Glomerular visceral epithelial cell (primary cell): ENCODE measurements around the gene PIN4.
"Not testable (repeated sequence)": the region's sequence is repeated elsewhere in the genome, so short reads cannot be mapped to it uniquely, and the experiment has no call there.

ENCODE experiments used
- DNase-seq: peaks from one replicate; pipeline ENCODE4 v3.0.0-alpha.2; 2016; ENCODE audit errors: extremely low spot score

Gene PIN4

DNA sequence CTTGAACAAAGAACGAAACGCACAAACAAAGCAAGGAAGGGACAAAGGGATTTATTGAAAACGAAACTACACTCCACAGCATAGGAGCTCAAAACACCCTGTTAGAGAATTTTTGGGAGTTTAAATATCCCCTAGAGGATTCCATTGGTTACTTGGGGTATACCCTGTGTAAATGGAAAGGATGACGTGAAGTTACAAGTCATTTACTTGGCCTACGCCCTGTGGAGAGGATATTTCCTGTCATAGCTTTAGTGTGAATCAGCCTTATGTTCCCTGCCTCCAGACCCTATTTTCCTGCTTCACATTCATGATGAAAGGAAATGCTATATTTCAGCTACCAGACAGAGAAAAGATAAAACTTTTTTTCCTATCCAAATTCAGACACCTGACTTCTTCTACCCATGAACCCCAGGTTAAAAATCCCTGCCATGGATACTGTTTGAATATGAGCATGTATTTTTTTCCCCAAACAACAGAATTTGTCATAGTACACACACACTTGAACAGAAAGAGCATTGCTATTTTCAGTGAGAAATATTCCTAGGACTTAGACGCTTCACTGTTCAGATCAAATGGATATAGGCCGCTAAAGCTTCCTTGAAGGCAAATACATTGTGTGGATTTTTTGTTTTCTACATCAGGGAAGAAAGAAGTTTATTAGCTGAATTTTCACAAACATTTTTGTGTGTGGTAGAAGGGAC lies 20.4 kb downstream of the PIN4 start:
- peak; percentile 33 for DNase-seq

- DNase-seq, result no peak
These were observed 21.3 kb downstream of the PIN4 start for GRCh38 chrX:72202792-72203401.

DNA sequence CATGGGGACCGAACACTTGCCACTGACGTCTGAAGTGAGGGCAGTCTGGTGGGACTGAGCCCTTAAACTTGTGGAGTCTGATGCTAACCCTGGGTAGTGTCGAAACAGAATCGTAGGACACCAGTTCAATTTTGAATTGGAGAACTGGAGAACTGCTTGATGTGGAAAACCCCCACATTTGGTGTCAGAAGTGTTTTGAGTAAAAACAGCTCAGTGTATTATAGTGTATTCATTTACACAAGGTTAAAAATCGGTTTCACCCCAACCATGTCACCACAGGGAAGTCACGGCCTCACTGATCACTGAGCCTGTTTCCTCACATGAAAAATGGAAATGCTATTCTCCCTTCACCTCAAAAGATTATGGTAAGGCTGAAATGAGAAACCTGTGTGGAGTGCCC lies 21.9 kb downstream of the PIN4 start:
- no peak for DNase-seq

- DNase-seq, result no peak
These were observed 24.1 kb downstream of the PIN4 start for GRCh38 chrX:72205706-72206105.

- DNase-seq, result no peak
These were observed 25.8 kb downstream of the PIN4 start for GRCh38 chrX:72207366-72207765.

DNA sequence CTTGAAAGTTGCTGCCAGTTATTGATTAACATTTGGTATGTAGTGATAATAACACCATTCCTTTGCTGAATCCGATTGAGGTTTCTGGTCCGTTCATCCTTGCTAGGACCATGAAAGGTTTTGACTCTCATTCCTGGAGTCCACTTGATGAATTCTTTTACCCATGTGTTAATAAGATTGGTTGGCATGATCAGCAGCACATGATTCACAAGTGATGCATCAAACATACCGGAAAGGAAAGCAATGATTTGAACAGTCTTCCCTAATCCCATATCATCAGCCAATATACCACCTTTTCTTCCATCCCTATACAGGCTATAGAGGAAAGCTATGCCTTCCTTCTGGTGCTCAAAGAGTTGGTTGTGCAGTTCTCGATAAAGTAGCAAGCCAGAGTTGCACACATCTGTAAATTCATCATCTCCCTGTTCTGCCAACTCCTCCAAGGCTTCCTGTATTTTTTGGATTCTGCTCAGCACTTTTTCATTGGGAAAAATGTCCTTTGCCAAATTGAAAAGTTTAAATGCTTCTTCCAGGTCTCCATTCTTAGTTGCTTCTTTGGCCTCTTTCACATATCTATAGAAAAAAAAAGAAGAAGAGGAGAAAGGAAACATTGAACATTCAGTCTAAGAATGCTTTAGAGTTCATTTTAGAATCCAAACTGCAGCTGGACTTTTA lies 26.7 kb downstream of the PIN4 start:
- DNase-seq, result peak; percentile 4

GRCh38 chrX:72216973-72217372 lies 35.4 kb downstream of the PIN4 start:
- DNase-seq, result no peak

DNA sequence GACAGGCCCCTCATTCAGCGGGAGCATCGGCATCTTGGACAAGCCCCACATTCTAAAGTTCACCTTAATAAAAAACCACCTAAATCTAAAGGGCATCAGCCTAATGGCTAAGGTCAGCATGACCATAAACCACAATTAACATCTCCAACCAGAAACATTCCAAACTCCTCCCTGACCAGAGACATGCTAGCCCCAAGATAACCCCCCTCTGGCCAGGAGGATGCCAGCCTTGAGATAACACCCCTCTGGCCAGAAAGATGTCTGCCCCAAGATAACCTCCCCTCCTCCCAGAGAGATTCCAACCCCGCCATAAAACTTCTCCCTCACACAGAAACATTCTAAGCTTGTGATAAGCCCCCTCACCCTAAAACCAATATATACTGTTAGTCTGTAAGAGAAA lies 38.8 kb downstream of the PIN4 start:
- not testable (repeated sequence) for DNase-seq

- DNase-seq, result no peak
These were observed 48.7 kb downstream of the PIN4 start for GRCh38 chrX:72230290-72230689.

GRCh38 chrX:72236841-72237240 lies 55.3 kb downstream of the PIN4 start:
- DNase-seq, result no peak

- DNase-seq, result no peak
These were observed 56.6 kb downstream of the PIN4 start for GRCh38 chrX:72238183-72238582.

DNA sequence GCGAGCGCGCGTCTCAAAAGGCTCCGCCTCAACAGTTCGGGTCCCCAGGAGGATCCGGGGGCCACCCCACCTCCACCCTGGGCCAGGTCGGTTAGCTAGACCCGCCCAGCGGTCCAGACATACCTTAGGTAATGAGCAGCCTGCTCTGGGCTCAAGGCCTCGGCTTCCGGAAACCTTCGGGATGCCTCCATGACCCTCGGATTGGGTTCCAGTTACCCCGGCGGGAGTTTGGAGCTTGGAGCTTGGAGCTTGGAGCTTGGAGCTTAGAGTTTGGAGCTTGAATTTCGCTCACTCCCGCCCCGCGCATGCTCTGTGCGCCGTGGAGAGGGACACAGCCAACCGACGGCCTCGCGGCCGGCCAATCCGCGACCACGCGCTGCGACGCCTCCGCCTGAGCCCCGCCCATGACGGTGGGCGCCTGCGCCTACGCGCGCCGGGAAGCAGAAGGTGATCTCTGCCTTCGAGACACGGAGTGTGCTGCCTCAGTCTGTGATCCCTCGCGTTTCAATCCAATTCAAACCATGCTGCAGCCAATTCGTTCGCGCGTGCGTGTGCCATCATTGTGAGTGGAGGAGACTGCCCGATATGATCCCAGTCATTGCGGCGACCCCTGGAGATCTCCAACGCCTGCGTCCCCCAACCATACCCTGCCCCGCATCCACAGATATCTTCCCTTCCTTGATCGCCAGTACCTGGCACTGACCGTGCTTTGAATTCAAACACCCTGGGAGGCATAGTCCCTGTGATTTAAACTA lies 57.3 kb downstream of the PIN4 start, which contains the start of gene ERCC6L:
TSS of gene ERCC6L (minus strand) at position 307 of the 755 bp plus-strand sequence. CDS start at position 191, 116 bp downstream.
- peak; percentile 89 for DNase-seq

- DNase-seq, result no peak
These were observed 59.4 kb downstream of the PIN4 start for GRCh38 chrX:72240976-72241375.

GRCh38 chrX:72243472-72243871 lies 61.9 kb downstream of the PIN4 start:
- DNase-seq, result no peak

DNA sequence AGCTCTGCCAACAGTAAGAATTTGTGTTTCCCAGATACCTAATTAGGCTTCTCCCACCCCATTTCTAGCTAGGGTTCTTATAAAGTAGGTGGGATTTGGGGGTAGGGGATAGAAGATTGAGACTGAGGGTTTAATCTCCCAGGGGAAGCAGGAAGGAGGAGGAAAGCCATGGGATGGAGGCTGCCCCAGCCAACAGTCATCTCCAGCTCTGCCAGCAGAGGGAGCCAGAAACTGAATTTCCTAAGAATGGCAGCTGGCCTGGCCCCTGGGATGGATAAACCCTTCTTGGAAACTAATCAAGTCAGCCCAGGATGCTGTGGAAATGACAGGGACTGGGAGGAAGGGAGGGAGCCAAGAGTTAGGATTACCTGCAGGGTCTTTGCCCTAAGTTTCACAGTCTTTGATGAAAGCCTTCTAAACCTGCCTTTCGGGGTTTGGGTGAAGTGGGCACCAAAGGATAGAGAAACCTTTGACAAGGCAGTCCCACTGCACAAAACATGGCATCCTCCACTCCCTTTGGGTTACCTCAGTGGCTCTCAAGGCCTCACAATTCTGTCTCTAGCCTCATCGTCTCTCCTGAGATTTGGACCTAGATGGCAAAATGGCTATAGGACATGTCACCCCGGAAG lies 64.0 kb downstream of the PIN4 start:
- DNase-seq, result peak; percentile 62

DNA sequence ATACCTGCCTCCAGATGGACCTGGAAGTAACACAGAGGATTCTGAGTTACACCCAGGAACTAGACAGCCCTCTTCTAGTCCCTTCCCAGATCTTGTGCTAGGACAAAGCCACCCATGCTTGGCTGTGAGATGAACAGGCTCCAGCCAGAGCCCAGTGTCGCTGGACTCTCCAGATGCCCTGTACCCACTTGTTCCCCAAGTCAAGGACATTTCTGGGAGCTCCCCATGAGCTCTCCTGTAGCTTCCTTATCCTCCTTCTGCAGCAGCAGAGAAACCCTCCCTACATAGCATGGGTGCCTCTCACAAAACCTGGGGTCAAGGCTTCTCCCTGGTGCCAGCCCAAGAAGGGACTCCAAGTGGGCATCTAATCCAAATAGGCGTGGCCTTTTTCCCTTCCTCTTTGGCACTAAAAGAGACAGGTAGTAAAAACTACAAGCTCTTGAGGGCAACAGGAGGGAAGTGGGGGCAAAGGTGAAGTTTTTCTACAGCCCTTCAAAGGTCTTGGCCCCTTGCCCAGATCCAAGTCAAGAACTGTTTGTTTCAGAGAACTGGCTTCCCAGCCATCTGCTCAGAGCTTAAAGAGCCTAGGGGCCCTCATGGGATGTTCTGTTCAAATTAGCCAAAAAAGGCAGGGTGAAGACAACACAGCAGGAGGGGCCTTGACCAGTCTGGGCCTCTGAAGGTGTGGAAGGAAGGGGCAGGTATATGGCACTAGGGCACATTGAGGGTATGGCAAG lies 65.8 kb downstream of the PIN4 start:
- no peak for DNase-seq
